ENCODE results near the gene SCFD2.

DNA sequence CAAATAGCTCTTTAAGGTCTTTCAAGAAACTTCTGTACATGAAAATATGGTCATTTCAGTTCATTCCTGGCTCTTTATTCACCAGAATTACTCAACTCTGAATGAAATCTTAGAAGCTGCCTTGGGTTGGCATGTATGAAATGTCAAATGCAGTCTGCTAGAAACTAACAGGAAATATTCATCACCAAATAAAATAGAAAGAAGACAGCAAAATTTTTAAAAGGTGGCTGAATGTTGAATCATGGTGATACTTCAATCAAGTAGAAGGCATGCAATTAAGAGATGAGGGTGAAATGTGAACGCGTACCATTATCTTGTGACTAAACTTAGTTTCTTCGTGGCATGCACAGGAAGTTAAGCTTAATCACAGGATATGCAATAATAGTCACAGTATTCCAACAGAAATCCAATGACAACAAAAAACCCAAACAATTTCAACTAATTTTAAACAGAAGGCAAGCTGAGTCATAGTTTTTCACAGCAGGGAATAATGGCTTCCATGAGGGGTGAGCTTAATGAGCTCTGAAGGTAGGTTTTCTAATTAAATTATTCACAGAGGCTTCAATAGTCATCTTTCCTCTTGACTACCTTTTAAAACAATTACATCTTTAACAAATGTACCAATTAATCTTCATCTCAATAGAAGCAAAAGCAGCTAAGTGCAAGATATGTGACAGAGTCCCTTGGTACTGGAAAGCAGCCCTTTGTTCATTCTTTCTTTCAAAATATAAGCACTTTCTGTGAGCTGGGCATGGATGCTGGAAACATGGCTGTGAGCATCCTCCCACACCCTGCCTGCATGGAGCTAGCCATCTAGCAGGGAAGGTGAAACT lies 44.5 kb downstream of the SCFD2 start:
- TF ChIP-seq TEAD4 (IDR thresholded peaks at IDR 0.05; ENCODE audit: low read depth, low read length) = no peak
- TF ChIP-seq TAF7 (optimal IDR thresholded peaks at IDR 0.05; ENCODE audit: borderline replicate concordance, low read depth, low read length) = no peak
- TF ChIP-seq GABPA (IDR thresholded peaks at IDR 0.05; ENCODE audit: borderline replicate concordance, insufficient read depth, low read length) = no peak
- TF ChIP-seq, protein P1, sequence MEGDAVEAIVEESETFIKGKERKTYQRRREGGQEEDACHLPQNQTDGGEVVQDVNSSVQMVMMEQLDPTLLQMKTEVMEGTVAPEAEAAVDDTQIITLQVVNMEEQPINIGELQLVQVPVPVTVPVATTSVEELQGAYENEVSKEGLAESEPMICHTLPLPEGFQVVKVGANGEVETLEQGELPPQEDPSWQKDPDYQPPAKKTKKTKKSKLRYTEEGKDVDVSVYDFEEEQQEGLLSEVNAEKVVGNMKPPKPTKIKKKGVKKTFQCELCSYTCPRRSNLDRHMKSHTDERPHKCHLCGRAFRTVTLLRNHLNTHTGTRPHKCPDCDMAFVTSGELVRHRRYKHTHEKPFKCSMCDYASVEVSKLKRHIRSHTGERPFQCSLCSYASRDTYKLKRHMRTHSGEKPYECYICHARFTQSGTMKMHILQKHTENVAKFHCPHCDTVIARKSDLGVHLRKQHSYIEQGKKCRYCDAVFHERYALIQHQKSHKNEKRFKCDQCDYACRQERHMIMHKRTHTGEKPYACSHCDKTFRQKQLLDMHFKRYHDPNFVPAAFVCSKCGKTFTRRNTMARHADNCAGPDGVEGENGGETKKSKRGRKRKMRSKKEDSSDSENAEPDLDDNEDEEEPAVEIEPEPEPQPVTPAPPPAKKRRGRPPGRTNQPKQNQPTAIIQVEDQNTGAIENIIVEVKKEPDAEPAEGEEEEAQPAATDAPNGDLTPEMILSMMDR (IDR thresholded peaks at IDR 0.05; ENCODE audit: control extremely low read depth in 1 of 3, insufficient read depth in 1 of 3, low read depth in 1 of 3, low read length in 3 of 3) = no peak

Data from H1 (cell line).